ENCODE measurements around the gene LENG9.

The LENG9 gene

GRCh38 chr19:54454781-54455675, 8.6 kb downstream of the LENG9 start:
- TF ChIP-seq ZNF155 (tag by site-specific recombination; IDR thresholded peaks at IDR 0.05) (no peak), SCRT1 (tag by site-specific recombination; IDR thresholded peaks at IDR 0.05; ENCODE audit: borderline replicate concordance) (no peak), ZNF560 (tag by site-specific recombination; IDR thresholded peaks at IDR 0.05; ENCODE audit: borderline replicate concordance) (no peak), ZNF654 (tag by site-specific recombination; IDR thresholded peaks at IDR 0.05; ENCODE audit: low read depth) (no peak), SCRT2 (tag by site-specific recombination; IDR thresholded peaks at IDR 0.05) (no peak), ZNF114 (tag by site-specific recombination; IDR thresholded peaks at IDR 0.05) (no peak), SETDB1 (IDR thresholded peaks at IDR 0.05; ENCODE audit: insufficient read length, low read length) (no peak), ZBTB6 (tag by site-specific recombination; IDR thresholded peaks at IDR 0.05) (no peak), WT1 (tag by site-specific recombination; IDR thresholded peaks at IDR 0.05) (no peak), GLI4 (tag by site-specific recombination; IDR thresholded peaks at IDR 0.05) (no peak), ZNF701 (tag by site-specific recombination; IDR thresholded peaks at IDR 0.05) (no peak), ZNF548 (tag by site-specific recombination; IDR thresholded peaks at IDR 0.05) (no peak), ZNF433 (tag by site-specific recombination; IDR thresholded peaks at IDR 0.05; ENCODE audit: low read depth) (no peak), PBX3 (CRISPR knock-in tag; IDR thresholded peaks at IDR 0.05) (no peak), ZSCAN18 (tag by site-specific recombination; IDR thresholded peaks at IDR 0.05) (no peak), ZNF558 (tag by site-specific recombination; IDR thresholded peaks at IDR 0.05) (no peak), ZBTB49 (tag by site-specific recombination; IDR thresholded peaks at IDR 0.05; ENCODE audit: low read depth) (no peak)
- POLR2A ChIA-PET = interaction anchor here (0.6 to 1.9 kb wide), 4 partner anchors 7 to 983 kb away, joined by 4 to 12 read pairs (median 5); partner anchors contain the start of gene LENG9
- Histone ChIP-seq H3K4me1 (ENCODE audit: control insufficient read depth, insufficient read depth, low read length) (peaks cover 18% of the 10 kb centered on the region), H3K4me3 (ENCODE audit: low read depth, low read length) (no peak overlapping the region), H3K9me3 (ENCODE audit: control insufficient read depth, insufficient read depth, low read depth, low read length) (no peaks in the 10 kb centered on the region), H3K36me3 (ENCODE audit: control insufficient read depth in 2 of 2, insufficient read depth in 1 of 2, low read length in 2 of 2) (peaks cover 47 to 95% of the 10 kb centered on the region in 2 experiments), H3K27ac (ENCODE audit: extremely low read depth, low read depth, low read length) (no peak overlapping the region)
- CTCF ChIA-PET = interaction anchor here (1.1 to 1.2 kb wide), 2 partner anchors 9 to 18 kb away, joined by 3 read pairs; partner anchors contain the start of genes CDC42EP5 and LENG9
